ENCODE results near the gene MED27.

Gene MED27, protein sequence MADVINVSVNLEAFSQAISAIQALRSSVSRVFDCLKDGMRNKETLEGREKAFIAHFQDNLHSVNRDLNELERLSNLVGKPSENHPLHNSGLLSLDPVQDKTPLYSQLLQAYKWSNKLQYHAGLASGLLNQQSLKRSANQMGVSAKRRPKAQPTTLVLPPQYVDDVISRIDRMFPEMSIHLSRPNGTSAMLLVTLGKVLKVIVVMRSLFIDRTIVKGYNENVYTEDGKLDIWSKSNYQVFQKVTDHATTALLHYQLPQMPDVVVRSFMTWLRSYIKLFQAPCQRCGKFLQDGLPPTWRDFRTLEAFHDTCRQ

DNA sequence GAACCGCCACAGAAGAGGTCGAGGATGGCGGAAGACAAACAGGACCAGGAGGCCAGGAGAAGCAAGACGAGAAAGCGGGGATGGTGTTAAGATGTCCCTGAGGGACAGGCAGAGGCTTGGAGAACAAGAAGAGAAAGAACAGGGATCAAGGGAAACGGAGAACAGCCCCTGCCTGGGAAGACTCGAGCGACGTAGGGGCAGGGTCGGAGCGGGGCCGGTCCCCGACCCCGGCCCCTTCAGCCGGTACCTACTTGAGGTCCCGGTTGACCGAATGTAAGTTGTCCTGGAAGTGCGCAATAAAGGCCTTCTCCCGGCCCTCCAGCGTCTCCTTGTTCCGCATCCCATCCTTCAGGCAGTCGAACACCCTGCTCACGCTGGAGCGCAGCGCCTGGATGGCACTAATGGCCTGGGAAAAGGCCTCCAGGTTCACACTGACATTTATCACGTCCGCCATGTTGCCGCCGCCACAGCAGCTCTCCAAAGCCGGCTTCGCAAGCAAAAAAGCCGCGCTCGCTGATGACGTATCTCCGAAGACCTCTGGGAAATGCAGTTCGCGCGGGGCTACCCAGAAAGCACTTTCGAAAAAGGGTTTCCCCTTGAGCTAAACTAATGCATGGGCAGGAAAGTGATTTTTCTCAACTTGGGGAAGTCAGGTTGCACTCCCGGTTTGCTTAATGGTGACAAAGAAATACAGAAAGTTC is at the start of gene MED27:
TSS of gene MED27 (minus strand) at position 477 of the 701 bp plus-strand sequence. CDS start at position 454, 23 bp downstream.
- peak; percentile 89 to 92 for DNase-seq (ENCODE audit: low read depth in 2 of 2)
- TF ChIP-seq, protein P1, sequence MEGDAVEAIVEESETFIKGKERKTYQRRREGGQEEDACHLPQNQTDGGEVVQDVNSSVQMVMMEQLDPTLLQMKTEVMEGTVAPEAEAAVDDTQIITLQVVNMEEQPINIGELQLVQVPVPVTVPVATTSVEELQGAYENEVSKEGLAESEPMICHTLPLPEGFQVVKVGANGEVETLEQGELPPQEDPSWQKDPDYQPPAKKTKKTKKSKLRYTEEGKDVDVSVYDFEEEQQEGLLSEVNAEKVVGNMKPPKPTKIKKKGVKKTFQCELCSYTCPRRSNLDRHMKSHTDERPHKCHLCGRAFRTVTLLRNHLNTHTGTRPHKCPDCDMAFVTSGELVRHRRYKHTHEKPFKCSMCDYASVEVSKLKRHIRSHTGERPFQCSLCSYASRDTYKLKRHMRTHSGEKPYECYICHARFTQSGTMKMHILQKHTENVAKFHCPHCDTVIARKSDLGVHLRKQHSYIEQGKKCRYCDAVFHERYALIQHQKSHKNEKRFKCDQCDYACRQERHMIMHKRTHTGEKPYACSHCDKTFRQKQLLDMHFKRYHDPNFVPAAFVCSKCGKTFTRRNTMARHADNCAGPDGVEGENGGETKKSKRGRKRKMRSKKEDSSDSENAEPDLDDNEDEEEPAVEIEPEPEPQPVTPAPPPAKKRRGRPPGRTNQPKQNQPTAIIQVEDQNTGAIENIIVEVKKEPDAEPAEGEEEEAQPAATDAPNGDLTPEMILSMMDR (IDR thresholded peaks at IDR 0.05; ENCODE audit: low read depth, low read length), result no peak
- peak within 1 kb of the TSS; percentile 72 to 87 for H3K4me3 ChIP-seq (replicated peaks in 1 of 2; ENCODE audit: low read depth in 2 of 2, low read length in 2 of 2)

DNA sequence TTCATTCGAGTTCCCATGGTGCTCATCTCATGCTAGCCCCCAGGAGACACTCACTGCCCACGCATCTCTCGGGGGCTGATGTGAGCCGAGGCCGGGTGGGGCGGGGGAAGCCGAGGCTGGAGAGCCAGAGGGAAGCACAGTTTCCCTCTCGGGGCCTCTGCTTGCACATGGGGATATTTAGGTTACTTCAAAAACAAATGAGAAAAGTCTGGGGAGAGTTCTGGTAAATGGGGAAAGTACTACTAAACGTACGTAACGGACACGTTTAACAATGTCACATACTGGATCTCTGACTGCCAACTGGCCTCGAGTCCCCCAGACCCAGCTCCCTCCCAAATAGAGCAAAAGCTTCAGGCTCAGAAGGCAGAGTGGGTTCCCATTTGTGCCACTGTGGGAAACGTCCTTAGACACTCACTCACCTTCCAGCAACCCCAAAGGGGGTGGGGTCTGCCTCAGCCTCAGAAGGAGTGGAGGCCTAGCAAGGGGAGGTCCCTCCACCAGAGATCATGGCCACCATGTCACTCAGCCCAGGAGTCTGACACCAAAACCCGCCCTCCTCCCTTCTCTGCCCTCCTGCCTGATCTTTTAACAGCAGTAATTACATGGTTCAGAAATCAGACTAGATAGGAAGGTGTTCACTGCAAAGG is 48.3 kb upstream of the MED27 start:
- DNase-seq (ENCODE audit: low read depth in 2 of 2), result no peak
- TF ChIP-seq, protein P1 (IDR thresholded peaks at IDR 0.05; ENCODE audit: low read depth, low read length), result no peak

DNA sequence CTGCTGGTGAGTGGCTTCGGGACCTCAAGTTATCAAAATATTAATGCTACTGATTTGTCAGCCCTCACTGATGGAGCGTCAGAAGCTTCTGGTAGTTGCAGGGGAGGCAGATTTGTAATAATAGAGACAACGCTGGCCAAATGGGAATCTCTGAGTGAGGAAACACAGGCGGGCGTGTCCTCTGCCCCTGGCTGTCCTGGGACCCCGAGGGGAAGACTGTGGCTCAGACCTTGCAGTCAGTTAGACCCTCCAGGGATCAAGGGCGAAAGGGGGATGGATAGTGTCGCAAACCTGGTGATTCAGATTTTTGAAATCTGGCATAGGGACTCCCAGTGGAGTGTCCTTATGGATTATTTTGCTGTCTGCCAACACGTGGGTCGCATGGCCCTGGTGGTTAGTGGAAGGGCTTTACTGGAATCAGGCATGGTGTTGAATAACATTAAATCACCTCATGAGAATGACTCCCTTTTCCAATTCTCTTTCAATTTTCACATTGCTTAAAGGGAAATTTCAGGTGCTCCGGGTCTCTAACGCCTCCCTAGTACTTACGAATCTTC is 47.1 kb upstream of the MED27 start:
- H3K4me3 ChIP-seq (replicated peaks in 1 of 2; ENCODE audit: low read depth in 2 of 2, low read length in 2 of 2), result no peak overlapping the region
- TF ChIP-seq, protein P1 (IDR thresholded peaks at IDR 0.05; ENCODE audit: low read depth, low read length), result no peak
- DNase-seq (ENCODE audit: low read depth in 2 of 2), result no peak

More for the DNA sequence above, 48.3 kb upstream of the MED27 start:
- H3K4me3 ChIP-seq (replicated peaks in 1 of 2; ENCODE audit: low read depth in 2 of 2, low read length in 2 of 2), result no peak overlapping the region

DNA sequence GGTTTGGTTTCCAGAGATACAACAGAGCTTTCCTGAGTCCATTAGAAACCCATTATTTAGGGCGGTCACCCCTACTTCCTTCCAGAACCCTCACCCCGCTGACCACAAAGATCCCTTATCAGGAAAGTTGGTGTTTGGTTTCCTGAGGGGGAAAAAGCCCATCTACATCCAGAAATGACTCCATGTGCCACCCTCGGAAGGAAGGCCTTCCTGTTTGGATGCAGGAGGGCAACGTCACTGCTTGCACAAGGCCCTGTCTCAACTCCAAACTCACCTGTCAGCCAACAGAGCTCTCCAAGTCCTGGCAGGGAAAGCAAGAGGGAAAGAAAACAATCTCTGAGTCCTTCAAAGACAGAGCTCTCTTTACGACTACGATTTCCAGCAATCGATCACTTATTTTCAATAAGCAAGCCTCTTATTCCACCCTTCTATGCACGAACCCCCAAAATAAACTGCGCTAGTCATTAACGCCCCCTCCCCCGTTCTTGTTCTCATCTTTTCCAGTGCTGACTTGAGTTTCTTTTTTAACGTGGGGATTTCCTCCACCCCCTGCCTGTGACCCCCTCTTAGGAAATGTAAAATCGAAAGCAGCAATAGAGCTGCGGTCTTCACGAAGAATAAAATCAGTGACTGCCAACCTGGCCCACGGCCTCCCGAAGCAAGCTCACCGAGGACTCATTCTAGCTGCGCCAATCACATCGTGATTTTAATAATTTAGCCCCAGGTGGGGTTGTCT is 46.4 kb upstream of the MED27 start:
- H3K4me3 ChIP-seq (replicated peaks in 1 of 2; ENCODE audit: low read depth in 2 of 2, low read length in 2 of 2), result no peak overlapping the region
- DNase-seq (ENCODE audit: low read depth in 2 of 2), result no peak
- TF ChIP-seq, protein P1 (IDR thresholded peaks at IDR 0.05; ENCODE audit: low read depth, low read length), result no peak

DNA sequence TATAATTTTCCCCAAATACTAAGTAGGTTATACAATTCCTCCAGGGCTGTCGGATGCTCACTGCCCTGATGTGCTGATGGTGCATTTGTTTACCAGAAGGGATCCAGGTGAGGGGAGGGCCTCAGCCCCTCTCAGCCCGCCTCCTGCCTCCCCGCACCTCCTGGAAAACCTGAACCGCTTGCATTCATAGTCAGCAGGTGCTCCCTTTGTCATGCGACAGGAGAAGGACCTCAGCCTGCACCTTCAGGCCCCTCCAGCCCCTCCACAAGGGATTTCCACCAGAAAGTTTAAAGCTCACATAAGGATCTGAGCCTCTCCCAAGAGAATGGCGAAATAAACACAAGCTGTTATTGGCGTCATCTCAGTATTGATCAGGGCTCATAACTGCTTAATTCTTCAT is 45.7 kb upstream of the MED27 start:
- no peak overlapping the region for H3K4me3 ChIP-seq (replicated peaks in 1 of 2; ENCODE audit: low read depth in 2 of 2, low read length in 2 of 2)
- TF ChIP-seq, protein P1 (IDR thresholded peaks at IDR 0.05; ENCODE audit: low read depth, low read length), result no peak
- DNase-seq (ENCODE audit: low read depth in 2 of 2), result no peak

DNA sequence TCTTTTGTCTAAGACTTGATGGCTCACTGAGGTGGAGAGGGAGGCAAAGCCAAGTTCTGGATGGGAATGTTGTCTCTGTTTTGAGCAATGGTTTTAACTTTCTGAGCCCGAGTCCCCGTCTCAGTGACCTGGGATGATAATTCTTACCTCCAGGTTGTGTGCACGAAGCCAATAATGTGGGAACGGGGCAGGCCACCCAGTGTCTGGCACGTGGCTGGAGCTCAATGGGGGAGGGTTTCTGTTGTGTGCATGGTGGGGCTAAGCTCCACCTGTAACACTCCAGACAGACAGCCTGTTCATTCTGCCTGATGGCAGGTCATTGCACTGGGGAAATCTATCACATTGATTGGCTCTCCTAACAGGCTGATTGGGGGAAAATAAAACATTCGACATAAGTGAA is 45.1 kb upstream of the MED27 start:
- DNase-seq (ENCODE audit: low read depth in 2 of 2), result no peak
- TF ChIP-seq, protein P1 (IDR thresholded peaks at IDR 0.05; ENCODE audit: low read depth, low read length), result no peak
- no peak overlapping the region for H3K4me3 ChIP-seq (replicated peaks in 1 of 2; ENCODE audit: low read depth in 2 of 2, low read length in 2 of 2)
